Right lobe of liver (tissue), 6 donors: Measurements from ENCODE around the gene TGFB1. TPM values are rescaled to one million over a fixed set of nuclear protein-coding genes. Genes with fewer than 3 reads are reported as not detected.

Experiments
- ATAC-seq, 4 donors: fragments of 200-7000 bp; cut with Tn5 transposase; one replicate each; pipeline ENCODE4 v1.9.1; 2020; ENCODE audit warnings: mild to moderate bottlenecking in 4 of 4, moderate library complexity in 4 of 4
- DNase-seq, 3 donors: peaks; one replicate each; pipeline ENCODE4 v3.0.0-alpha.2; 2020
- H3K27ac ChIP-seq, 3 donors: fragments of 200-600 bp; one replicate each; pipeline ENCODE4 v1.8.0; 2022
- H3K27me3 ChIP-seq, 2 donors: fragments of 200-600 bp; one replicate each; pipeline ENCODE4 v1.8.0; 2022
- H3K36me3 ChIP-seq, 4 donors: fragments of 200-600 bp; sonication (generic) in 1 of 4; one replicate each; pipeline versions ENCODE4 v1.5.1 to v1.8.0; 2017 to 2022; ENCODE audit warnings: control low read depth in 1 of 4
- H3K4me1 ChIP-seq, 4 donors: fragments of 200-600 bp; sonication (generic) in 1 of 4; one replicate each; pipeline versions ENCODE4 v1.5.1 to v1.8.0; 2017 to 2022; ENCODE audit warnings: control low read depth in 1 of 4
- H3K4me3 ChIP-seq, 3 donors: fragments of 200-600 bp; one replicate each; pipeline ENCODE4 v1.8.0; 2022
- H3K9me3 ChIP-seq, 4 donors: fragments of 200-600 bp; sonication (generic) in 1 of 4; one replicate each; pipeline versions ENCODE4 v1.5.1 to v1.8.0; 2017 to 2022; ENCODE audit warnings: control low read depth in 1 of 4
- POLR2A ChIP-seq: fragments of 450-650 bp; IDR thresholded peaks from one replicate; pipeline ENCODE4 v1.6.1; 2017; ENCODE audit warnings: antibody characterized with exemption, mild to moderate bottlenecking
- WGBS: methylation state at CpG from one replicate; pipeline ENCODE4 v1.1.6; 2018; ENCODE audit warnings: low coverage, low lambda C conversion rate; ENCODE audit not compliant: insufficient coverage; ENCODE audit errors: missing lambda C conversion rate; 5-methylcytosine and 5-hydroxymethylcytosine counted together
- intact Hi-C, 2 donors: fragments of 100-400 bp; cut with DNase I; formaldehyde crosslinking; loops; one replicate each; pipeline versions ENCODE4 v1.11.2 to v1.14.1; 2022
- total RNA-seq, 6 experiments: library from RNA; depleted of rRNA in 2 of 6; stranded (reverse); fragments of >200 nt in 2 of 6; fragmentation: NEBNext Ultra II Directional in 3 of 6; extraction: Animal tissue kit (Norgen Biotek cat#: 25700) in 3 of 6; gene quantifications; one replicate each; pipeline versions ENCODE4 v1.1.0 to v1.2.4, GENCODE V29; 2016 to 2023
- TF ChIP-seq, protein P1 (sequence below), 4 donors: fragments of 200-600 bp in 3 of 4; fragments of 450-650 bp in 1 of 4; IDR thresholded peaks; one replicate each; pipeline versions ENCODE4 v1.5.1 to v1.8.0; 2016 to 2022; ENCODE audit warnings: antibody characterized with exemption in 4 of 4, mild to moderate bottlenecking in 2 of 4
- donor health status: DM: no; HTN: yes; CAD: no.
- donor health status: DM: no; HTN: no; CAD: no.
- donor health status: DM: no; HTN: no; CAD: no.
- donor health status: DM: no; HTN: yes; CAD: no.
- donor health status: DM: no; HTN: yes; CAD: no.

Gene TGFB1
- total RNA-seq, 6 experiments from 2014 or later: 4.9 to 19.1 (median 8.5) TPM

- no peak overlapping the region for H3K27ac ChIP-seq
- no peak for TF ChIP-seq POLR2A
- TF ChIP-seq, protein P1, sequence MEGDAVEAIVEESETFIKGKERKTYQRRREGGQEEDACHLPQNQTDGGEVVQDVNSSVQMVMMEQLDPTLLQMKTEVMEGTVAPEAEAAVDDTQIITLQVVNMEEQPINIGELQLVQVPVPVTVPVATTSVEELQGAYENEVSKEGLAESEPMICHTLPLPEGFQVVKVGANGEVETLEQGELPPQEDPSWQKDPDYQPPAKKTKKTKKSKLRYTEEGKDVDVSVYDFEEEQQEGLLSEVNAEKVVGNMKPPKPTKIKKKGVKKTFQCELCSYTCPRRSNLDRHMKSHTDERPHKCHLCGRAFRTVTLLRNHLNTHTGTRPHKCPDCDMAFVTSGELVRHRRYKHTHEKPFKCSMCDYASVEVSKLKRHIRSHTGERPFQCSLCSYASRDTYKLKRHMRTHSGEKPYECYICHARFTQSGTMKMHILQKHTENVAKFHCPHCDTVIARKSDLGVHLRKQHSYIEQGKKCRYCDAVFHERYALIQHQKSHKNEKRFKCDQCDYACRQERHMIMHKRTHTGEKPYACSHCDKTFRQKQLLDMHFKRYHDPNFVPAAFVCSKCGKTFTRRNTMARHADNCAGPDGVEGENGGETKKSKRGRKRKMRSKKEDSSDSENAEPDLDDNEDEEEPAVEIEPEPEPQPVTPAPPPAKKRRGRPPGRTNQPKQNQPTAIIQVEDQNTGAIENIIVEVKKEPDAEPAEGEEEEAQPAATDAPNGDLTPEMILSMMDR (IDR thresholded peaks at IDR 0.05): no peak
- H3K9me3 ChIP-seq: no peaks in the 10 kb centered on the region
- WGBS: 49% methylated on average over 2 of the region's 3 CpGs
- DNase-seq: no peak
- H3K36me3 ChIP-seq: no peaks in the 10 kb centered on the region
- no peak overlapping the region for H3K4me3 ChIP-seq
- no peaks in the 10 kb centered on the region for H3K27me3 ChIP-seq
- peaks cover 0 to 18% (median 0%) of the 10 kb centered on the region in 4 donors for H3K4me1 ChIP-seq
- intact Hi-C loops: no loop called here
- ATAC-seq: no peak
Observed at GRCh38 chr19:41355802-41356201, 2.1 kb upstream of the TGFB1 start.

GRCh38 chr19:41355035-41355434 lies 1.3 kb upstream of the TGFB1 start:
- Histone ChIP-seq H3K4me1 (peaks cover 0 to 18% (median 0%) of the 10 kb centered on the region in 4 donors), H3K36me3 (no peaks in the 10 kb centered on the region), H3K27me3 (no peaks in the 10 kb centered on the region), H3K9me3 (no peaks in the 10 kb centered on the region), H3K4me3 (no peak overlapping the region), H3K27ac (no peak overlapping the region)
- intact Hi-C loops: no loop called here
- no peak for TF ChIP-seq POLR2A
- TF ChIP-seq, protein P1 (IDR thresholded peaks at IDR 0.05): no peak
- ATAC-seq: no peak
- WGBS: no CpG with 5 or more reads among the region's 1 CpG
- no peak for DNase-seq

DNA sequence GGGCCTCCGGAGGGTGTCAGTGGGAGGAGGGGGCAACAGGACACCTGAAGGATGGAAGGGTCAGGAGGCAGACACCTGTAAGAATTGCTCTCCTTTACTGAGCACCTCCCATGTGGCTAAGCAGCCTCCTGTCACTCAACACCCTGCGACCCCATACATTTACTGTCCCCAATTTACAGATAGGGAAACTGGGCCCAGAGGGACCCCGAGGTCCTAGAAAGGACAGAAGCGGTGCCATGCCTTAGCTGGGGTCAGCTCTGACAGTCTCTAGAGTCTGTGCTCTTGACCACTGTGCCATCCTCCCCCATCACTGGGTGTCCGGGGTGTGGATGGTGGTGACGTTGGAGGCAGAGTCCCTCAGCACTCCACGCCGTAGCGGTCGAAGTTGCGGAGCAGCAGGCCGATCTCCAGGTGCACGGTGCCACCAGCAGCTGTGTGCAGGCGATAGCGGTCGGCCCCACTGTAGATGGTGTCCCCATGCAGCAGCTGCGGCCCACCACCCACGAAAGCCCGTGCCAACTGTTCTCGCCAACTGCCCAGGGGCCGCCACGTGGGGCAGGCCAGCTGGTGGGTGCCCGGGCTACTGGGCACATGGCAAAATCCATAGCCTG lies 726 bp upstream of the TGFB1 start:
- intact Hi-C loops: no loop called here
- peak overlapping the region in 2 of 3 donors; percentile 9 to 91 for H3K27ac ChIP-seq
- TF ChIP-seq, protein P1 (IDR thresholded peaks at IDR 0.05): no peak
- TF ChIP-seq POLR2A: no peak
- no peaks in the 10 kb centered on the region for H3K36me3 ChIP-seq
- DNase-seq (no peak), ATAC-seq (no peak)
- H3K27me3 ChIP-seq: no peaks in the 10 kb centered on the region
- peaks cover 0 to 18% (median 0%) of the 10 kb centered on the region in 4 donors for H3K4me1 ChIP-seq
- no peak overlapping the region for H3K4me3 ChIP-seq
- WGBS: 17% methylated on average over 1 of the region's 23 CpGs
- no peaks in the 10 kb centered on the region for H3K9me3 ChIP-seq

DNA sequence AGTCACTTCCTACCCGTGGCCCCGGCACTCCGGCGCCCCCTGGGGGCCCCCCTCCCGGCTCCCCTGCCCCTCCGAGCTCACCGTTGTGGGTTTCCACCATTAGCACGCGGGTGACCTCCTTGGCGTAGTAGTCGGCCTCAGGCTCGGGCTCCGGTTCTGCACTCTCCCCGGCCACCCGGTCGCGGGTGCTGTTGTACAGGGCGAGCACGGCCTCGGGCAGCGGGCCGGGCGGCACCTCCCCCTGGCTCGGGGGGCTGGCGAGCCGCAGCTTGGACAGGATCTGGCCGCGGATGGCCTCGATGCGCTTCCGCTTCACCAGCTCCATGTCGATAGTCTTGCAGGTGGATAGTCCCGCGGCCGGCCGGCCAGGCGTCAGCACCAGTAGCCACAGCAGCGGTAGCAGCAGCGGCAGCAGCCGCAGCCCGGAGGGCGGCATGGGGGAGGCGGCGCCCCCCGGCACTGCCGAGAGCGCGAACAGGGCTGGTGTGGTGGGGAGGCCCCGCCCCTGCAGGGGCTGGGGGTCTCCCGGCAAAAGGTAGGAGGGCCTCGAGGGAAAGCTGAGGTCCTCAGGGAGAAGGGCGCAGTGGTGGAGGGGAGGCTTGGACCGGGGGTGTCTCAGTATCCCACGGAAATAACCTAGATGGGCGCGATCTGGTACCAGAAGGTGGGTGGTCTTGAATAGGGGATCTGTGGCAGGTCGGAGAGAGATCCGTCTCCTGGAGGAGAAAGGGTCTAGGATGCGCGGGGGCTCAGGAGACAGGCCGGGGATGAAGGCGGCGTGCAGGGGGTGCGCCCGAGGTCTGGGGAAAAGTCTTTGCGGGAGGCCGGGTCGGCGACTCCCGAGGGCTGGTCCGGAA lies 885 bp downstream of the TGFB1 start:
- peak overlapping the region; percentile 51 to 62 (median 60) for H3K4me3 ChIP-seq
- H3K36me3 ChIP-seq: no peaks in the 10 kb centered on the region
- intact Hi-C loops: no loop called here
- under 1% methylated on average over 43 of the region's 71 CpGs for WGBS
- DNase-seq (peak; percentile 66 to 78 (median 77)), ATAC-seq (peak; percentile 22 to 31 (median 26))
- TF ChIP-seq, protein P1 (IDR thresholded peaks at IDR 0.05): peak; percentile 28 to 32 (median 30)
- no peak for TF ChIP-seq POLR2A
- H3K9me3 ChIP-seq: no peaks in the 10 kb centered on the region
- H3K4me1 ChIP-seq: peaks cover 0 to 18% (median 0%) of the 10 kb centered on the region in 4 donors
- no peaks in the 10 kb centered on the region for H3K27me3 ChIP-seq
- peak overlapping the region; percentile 44 to 91 (median 66) for H3K27ac ChIP-seq
